Dermis blood vessel endothelial cell (primary cell): ENCODE measurements around the gene CARD9. TPM values are rescaled to one million over a fixed set of nuclear protein-coding genes. Genes with fewer than 3 reads are reported as not detected.
"Not testable (repeated sequence)": the region's sequence is repeated elsewhere in the genome, so short reads cannot be mapped to it uniquely, and the experiment has no call there.

ENCODE experiments used
- DNase-seq: peaks from one replicate; pipeline ENCODE4 v3.0.0; 2010
- total RNA-seq: library from RNA; depleted of rRNA; stranded (reverse); fragments of >200 nt; gene quantifications from 2 replicates; pipeline ENCODE4 v1.2.3, GENCODE V29; 2014

Gene CARD9
- total RNA-seq, 1 donor from 2014 or later = 0.34 TPM

DNA sequence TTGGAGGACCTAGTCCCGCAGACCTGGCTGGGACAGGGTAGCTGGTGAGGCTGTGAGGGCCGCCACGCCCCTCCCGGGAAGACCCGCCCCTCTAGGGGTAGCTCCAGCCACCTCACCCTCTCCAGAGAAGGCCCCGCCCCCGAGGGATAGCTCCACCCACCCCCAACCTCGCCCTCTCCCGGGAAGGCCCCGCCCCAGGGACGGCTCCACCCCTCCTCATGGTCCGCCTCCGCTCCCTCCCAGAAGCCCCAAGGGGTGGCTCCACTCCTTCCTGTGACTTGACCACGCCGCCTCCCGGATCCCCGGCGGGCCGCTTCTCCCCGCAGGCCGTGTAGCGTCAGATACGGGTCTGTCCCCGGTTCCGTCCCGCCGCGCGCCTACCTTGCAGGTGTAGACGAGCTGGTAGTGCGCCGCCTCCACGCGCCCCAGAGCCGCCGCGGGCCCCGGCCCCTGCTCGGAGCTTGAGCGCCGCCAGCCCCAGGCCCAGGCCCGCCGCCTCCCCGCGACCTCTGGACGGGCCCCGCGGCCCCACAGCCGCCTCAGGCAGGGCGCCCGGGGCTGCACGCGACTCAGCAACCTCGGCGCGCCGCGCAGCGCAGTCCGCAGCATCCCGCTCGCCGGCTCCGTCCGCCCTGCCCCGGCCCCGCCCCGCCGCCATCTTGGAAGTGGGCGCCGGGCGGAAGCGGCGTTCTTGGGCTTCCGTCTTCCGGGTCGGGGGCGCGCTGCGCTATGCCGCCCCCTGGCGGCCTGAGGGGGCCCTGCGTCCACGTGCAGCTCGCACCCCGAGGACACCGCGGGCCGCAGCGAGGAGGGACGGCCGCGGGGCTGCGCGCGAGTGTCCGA is 10.1 kb downstream of the CARD9 start, which contains the start of gene DNLZ:
Gene DNLZ (minus strand): TSS at position 639 of the 843 bp plus-strand sequence. CDS start 30 bp downstream, at position 609.
- peak; percentile 96 for DNase-seq

DNA sequence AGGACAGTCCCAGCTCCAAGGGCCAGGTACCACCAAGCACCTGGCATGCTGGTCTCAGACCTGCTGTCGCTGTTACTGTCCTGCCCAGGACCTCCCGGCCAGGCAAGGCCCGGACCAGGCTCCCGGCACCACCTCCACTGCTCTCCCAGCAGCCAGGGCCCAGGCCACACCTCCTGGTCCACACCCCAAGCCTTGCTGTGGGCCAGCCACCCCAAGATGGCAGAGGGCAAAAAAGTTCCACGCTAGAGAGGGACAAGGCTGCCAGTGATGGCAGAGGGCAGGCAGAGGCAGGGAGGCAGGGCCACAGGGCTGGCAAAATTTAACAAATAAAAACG is 11.1 kb downstream of the CARD9 start:
- DNase-seq = no peak

DNA sequence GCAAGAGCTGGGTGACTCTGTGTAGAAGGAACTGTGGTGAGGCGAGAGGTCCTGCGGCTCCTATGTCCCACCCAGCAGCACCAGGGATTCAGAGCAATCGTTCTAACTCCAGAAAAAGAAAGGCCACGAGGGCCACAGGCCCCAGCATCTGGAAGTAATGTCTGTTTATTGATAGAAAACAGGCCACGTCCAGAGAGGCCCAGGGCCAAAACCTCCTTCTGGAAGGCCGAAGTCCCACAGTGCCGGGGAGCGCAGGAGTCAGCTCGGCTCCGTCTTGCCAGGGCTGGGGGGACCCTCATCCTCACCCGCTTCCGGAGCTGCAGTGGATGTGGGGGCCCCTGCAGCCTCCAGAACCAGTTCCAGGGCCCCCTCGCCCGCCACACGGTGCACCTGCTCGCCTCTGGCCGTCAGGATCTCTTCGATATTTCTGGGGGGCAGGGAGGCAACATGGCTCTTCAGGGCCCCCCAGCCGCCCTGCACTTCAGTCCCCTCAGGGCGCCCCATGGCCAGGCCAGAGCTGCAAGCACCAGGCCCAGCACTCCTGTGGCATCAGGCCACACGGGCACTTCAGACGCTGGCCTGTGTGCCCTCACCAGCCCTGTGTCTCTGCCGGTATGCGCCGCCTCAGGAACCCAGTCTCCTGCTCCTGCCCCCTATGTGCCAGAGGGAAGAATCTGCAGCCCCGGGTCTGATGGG is 11.6 kb downstream of the CARD9 start:
- no peak for DNase-seq

DNA sequence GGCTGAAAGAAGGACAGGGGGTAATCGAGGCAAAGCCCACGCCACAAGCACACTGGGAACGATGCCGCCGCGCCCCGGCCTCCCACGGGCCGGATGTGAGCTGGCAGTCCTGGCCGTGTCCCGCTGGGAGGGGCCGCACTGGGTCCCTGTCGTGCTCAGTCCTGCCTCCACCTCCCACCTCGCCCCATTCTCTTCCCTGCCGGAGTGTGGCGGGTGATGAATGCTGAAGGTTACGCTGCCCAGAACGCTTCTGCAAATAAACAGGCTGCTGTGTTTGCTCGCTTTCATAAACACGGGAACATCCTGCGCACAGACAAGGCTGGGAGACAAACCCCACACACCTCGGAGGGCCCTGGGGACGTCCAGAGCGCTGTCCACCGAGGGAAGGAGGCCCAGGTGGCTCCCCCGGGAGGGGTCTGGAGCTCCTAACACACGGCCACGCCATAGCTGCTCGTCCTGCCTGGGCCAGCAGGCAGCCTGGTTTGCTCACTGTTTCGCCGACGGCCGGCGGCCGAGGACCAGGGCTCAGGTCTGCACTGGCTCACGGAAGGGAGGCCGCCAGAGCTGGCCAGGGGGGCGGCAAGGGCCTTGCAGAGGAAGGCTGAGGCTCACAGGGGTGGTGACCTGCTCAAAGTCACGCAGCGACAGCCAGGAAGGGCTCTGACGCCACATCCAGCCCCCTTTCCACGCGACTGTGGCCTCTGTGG is 12.3 kb downstream of the CARD9 start:
- DNase-seq = no peak

DNA sequence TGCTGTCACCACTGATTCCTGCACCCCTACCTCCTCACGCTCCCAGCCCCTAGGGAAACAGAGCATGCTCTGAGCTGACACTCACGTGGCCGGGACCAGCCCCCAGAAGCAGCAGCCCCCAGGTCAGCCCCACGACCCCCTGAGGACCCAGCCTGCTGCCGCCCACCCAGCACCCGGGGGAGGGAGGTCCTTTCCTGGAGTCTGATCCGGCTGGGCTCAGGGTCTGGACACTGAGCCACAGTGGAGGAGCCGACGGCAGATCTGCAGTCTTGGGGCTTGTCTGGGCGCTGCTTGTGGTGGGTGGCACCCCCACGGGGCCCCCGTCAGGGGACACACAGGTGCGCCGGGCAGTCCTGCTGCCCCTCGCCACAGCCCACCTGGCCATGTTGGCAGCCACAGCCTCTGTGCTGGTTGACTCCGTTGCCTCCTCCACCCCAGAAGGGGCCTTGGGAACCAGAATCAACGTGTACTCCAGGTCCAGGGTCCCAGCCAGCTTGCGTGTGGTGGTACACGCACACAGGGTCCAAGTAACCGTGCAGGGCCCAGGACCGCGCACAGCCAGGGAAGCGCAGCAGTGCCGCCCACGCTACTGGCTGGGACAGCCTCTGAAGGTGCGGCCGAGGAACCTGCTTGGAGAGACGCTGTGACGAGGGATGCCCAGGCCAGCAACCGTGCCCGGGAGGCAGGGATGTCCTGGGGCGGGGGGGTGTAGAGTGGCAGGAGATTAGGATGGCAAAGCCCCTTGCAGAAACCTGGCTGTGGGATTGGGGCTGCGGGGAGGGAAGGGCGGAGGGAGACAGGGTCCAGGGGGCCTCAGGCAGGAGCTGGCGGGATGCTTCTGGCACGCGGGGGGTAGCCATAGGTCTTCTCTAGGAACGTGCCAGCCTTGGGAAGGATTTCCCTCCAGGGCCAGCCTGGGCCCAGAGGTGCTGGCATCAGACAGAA is 13.4 kb downstream of the CARD9 start:
- no peak for DNase-seq

DNA sequence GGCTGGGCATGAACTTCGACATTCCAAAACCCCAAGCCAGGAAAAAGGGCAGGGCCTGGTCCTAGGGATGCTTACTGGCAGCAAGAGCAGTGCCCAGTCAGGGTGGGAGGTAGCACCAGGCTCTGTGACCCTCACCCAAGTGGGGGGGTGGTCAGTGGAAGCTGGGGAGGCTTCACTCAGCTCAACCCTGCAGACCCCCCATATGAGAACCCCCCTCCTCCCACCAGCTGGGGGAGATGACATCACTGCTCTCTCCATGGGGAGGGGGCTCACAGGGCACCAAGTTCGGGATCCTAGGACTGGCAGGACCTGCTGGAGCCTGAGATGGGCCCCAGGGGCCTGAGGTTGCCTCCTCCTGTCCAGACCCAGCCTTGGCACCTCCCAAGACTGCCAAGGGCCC is 14.6 kb downstream of the CARD9 start:
- no peak for DNase-seq

DNA sequence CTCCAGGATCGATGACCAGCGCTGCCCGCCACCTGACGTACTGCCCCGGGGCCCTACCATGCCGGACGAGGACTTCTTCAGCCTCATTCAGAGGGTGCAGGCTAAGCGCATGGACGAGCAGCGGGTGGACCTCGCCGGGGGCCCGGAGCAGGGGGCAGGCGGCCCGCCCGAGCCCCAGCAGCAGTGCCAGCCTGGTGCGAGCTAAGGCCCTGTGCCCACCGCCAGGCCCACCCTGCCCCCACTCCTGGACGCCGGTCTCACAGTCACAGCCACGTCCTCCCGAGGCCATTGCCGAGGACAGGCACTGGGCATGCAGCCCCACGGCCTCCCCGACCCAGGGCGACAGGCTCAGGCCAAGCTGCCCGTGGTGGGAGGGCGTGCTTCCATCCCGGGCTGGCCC is 15.5 kb downstream of the CARD9 start:
- DNase-seq = no peak

DNA sequence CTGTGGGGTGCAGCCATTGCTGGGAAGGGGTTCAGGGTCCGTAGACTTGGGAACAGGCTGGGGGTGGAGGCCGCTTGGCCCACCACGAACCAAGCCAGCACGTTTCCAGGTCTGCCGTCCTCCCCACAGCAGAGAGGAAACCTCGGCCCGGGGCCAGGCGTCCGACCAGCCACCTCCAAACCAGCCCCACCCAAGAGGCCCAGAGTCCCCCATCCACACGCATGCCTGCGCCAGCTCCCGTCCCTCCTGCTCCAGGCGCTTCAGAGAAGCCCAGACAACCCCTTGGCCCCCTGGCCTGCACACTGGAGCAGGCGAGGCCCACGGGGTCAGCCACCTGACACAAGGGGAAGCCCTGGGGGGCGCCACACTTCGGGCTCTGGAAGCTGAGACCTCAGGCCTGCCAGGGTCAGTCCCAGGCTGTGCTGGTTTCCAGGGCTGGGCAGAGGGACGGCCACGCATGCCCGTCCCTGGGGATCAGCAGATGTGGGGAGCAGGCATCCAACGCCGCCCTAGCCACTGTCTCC is 16.2 kb downstream of the CARD9 start:
- no peak for DNase-seq

DNA sequence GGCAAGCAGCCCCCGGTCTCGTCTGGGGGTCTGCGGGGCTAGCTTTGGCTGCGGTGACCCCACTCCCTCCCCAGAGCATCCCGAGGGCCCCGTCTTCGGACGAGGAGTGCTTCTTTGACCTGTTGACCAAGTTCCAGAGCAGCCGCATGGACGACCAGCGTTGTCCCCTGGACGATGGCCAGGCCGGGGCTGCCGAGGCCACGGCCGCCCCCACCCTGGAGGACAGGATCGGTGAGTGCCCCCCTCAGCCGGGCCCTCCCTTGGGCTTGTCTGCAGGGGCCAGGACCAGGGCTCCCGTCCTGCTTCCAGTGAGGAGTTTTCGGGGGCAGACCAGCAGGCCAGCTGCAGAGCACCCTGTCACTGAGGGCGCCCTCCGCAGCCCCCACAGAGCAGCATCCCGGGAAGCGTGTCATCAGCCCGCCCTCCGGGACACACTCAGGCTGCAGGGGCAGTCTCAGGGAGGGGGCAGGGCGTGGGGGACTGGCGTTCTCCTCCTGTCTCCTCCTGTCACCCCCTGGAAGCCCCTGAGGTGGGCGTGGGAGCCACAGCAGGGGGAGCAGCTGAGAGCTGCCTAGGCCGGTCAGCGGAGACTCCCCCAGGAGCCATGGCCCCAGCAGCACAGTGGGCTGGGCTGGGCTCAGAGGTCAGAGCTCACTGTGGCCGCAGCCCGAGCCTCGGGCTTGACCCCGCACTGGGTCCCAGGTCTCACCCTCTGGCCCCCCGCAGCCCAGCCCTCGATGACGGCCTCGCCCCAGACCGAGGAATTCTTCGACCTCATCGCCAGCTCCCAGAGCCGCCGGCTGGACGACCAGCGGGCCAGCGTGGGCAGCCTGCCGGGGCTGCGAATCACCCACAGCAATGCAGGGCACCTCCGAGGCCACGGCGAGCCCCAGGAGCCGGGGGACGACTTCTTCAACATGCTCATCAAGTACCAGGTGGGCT is 17.6 kb downstream of the CARD9 start:
- DNase-seq = no peak

DNA sequence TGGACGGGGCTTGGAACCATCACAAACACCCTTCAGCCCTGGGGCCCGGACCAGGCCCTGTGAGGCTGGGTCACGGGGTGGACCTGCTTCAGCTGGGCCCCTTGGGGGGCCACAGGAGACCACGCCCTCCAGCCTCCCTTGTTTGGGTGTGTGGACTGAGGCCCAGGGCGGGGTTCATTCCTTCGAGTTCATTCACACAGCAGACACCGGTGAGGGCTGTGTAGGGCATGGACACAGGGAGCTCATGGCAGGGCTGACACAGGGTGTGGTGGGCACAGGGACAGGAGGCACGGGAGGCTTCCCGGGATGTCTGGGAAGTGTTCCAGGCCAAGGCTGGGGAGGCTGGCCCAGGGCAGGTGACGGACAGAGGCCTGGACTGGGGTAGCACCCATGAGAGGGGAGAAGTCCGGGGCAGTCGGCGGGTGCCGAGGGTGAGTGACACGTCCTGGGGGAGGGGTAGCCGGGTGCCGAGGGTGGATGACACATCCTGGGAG is 18.8 kb downstream of the CARD9 start:
- no peak for DNase-seq

DNA sequence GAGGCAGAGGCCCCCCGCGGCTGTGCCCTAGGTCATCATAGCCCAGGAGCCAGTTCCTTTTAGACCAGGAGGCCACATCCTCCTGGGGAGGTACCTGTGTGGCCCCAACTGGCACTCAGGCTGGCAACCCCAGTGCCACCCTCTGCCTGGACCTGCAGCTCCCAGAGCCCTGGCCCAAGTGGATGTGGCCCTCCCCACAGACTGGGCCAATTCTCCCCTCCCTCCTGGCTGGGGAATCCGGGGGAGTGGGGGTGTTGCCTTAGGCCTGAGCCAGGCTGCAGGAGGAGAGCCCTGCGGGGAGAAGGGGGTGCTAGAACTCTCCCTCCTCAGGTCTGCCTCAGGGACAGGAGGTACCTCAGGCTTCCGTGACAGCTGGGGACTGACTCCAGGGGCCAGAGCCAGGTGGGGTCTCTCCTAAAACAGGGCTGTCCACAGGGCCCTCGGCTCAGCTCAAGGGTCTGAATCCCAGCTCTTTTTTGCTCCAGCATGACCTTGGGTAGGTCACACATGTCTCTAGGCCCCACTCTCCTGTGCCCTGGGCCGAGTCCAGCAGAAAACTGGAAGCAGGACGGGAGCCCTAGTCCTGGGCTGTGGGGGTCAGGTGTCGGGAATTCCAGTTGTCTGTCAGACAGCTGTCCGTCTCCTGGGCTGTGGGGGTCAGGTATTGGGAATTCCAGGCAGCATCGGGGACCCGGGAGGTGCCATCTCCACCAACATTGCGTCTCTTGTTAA is 19.5 kb downstream of the CARD9 start:
- DNase-seq = no peak

DNA sequence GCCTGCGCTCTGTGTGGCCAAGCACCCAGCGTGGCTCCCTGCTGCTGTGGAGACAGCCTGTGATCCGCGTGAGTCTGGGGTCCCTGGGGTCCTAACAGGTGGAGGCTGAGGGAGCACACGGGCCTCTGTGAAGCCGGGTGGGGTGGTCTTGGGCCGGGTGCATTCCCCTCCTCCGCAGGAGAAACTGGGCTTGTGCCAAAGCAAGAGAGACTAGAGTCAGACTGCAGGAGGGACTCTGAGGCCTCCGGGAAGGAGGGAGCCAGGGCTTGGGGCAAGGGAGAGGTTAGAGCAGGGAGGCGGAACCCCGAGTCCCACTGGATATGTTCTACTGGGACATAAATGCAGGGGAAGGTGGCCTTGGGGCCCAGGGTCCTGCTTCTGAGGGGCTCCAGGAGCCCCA is 20.4 kb downstream of the CARD9 start:
- no peak for DNase-seq

DNA sequence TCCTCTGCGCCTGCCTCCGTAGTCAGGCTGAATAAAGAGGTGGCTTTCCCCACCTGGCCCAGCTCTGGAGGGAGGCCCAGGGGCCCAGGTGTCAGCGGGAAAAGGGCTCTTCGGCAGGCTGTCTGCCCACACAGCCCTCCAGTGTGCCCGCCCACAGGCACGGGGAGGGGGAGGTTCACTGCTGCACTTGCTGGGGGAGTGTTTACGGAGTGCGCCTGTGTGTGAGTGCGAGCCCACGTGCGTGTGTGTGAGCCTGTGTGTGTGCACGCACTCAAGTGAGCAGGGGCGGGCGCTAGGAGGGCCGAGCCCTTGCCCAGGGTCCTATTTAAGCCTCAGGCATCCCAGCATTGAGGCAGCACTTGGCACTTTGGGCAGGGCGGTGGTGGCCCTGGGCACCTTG is 20.8 kb downstream of the CARD9 start:
- DNase-seq = no peak

DNA sequence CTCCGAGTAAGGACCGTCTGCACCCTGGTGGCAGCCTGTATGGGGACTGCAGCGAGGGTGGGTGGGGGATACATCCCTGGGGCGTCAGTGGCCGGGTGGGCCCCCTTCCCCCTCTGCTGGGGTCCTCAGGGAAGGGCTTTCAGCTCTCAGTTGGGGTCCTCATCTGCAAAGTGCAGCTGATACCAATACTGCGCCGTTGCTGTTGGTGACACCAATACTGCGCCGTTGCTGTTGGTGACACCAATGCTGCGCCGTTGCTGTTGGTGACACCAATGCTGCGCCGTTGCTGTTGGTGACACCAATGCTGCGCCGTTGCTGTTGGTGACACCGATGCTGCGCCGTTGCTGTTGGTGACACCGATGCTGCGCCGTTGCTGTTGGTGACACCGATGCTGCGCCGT is 21.6 kb downstream of the CARD9 start:
- DNase-seq = not testable (repeated sequence)

DNA sequence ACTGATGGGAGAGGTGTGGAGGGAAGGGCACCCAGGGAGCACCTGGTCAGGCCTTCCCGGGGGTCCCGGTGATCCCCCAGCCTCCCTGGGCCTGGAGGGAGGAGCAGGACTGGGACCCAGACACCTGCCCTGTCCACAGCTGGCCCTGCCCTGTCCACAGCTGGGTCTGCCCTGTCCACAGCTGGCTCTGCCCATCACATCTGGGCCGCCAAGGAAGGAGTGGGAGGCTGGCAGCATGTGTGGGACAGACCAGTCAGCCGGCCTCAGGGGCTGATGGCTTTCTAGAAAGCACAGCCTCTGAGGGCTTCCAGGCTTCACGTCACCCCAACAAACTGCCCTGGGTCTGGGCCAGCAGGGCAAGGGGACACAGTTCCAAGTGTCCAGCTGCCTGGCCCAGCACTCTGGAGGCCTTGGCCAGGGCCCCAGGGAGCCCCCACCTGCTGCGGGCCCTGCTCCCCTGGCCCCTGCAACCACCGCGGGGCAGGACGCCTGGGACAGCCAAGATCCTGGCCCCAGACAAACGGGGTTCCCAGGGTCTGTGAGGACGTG is 22.1 kb downstream of the CARD9 start:
- DNase-seq = no peak

DNA sequence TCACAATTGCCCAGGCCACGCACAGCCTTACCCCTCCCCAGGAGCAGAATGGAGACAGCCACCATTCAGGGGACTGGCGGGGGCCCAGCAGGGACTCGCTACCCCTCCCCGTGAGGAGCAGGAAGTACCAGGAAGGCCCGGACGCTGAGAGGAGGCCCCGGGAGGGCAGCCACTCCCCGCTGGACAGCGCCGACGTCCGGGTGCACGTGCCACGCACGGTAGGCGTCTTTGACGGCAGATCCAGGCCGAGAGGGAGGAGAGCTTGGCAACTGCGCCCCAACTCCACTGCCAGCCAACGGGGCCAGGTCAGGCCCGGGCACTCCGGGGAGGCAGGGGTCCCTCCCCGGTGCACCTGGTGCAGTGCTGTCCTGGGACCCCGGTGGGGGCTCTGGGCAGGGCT is 23.9 kb downstream of the CARD9 start:
- no peak for DNase-seq

DNA sequence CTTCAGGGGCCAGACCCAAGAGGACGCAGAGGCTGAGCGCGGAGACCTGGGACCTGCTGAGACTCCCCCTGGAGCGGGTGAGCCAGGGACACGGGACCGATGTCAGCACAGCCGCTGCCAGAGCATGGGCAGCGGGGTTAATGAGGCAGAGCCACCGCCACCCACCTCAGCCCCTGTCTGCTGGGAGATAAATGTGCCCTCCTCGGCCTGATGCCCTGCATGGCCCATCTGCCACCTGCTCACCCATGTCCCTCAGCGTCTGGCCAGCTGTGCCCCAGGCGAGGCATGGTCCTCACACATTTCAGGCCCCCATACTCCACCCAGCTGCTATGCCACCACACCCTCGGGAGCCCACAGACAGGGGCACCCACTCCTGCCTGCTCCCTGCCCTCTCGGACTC is 24.8 kb downstream of the CARD9 start:
- no peak for DNase-seq

DNA sequence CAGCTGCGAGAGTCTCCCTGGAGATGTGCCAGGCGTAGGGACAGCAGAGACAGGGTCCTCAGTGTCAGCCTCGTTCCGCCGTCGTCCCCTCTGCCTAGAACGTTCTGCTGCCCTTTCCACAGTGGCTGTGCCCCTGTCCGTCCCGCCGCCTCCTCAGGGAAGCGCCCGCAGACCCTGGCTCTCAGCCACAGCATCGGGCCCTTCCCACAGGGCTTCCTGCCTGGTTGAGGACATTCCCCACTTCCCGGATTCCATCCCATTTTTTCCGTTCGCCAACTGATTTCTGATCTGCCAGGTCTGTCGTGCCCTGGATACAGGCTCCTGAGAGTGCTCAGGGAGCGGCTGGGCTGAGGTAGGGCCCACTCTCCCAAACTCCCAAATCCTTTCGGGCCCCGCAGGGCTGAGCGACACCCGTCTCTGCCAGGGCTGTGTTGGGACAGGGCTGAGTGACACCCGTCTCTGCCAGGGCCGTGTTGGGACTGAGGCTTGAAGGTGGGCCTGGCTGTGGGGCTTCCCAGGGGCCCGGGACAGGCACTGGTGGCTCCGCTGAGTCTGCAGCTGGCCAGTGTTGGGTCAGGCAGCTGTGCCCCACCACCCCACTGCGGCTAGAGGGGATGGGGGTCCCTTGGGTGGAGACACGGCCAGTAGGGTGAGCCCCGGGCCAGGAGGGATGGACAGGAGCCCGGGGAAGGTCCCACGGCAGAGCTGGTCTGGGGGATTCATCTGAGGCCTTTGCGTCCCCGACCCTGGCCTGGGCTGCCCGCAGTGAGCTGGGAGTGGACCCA is 25.8 kb downstream of the CARD9 start:
- DNase-seq = peak; percentile 27

DNA sequence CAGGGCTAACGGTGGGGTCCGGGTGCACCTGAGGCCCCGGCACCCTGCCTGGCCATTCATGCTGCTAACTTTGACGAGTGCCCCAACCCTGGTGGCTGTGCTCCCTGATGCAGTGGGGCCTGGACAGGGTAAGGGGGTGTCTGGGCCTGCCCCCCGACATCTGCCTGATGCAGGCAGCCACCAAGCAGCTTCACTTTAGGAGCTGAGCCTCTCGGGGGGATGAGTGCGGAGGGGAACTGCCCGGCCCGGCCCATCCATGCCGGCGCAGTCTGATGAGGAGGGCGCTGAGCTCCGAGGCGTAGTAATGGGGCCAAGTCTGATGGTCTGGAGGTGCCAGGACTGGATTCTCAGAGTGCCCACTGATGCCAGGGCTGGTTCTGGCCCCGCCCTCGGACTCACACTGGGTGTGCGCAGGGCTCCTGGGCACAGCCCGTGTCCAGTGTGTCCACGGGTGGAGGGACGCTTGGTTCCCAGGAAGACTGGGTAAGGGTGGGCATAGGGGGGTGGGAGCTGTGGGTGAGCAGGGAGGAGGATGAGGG is 26.5 kb downstream of the CARD9 start:
- no peak for DNase-seq
